Stimulated activated CD4-positive, alpha-beta T cell treated with anti-CD3 and anti-CD28 coated beads, Interleukin-2, amount 100 ng/mL, for 48 hours (primary cell): ENCODE data around the gene KCNG1.
A peak's percentile ranks its signal among the peaks of the same experiment; 100 is the strongest.
"Not testable (repeated sequence)": the region's sequence is repeated elsewhere in the genome, so short reads cannot be mapped to it uniquely, and the experiment has no call there.

Experiments
- DNase-seq, 2 donors: peaks; one replicate each; pipeline ENCODE4 v3.0.0-alpha.2; 2020

KCNG1 gene, protein sequence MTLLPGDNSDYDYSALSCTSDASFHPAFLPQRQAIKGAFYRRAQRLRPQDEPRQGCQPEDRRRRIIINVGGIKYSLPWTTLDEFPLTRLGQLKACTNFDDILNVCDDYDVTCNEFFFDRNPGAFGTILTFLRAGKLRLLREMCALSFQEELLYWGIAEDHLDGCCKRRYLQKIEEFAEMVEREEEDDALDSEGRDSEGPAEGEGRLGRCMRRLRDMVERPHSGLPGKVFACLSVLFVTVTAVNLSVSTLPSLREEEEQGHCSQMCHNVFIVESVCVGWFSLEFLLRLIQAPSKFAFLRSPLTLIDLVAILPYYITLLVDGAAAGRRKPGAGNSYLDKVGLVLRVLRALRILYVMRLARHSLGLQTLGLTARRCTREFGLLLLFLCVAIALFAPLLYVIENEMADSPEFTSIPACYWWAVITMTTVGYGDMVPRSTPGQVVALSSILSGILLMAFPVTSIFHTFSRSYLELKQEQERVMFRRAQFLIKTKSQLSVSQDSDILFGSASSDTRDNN

DNA sequence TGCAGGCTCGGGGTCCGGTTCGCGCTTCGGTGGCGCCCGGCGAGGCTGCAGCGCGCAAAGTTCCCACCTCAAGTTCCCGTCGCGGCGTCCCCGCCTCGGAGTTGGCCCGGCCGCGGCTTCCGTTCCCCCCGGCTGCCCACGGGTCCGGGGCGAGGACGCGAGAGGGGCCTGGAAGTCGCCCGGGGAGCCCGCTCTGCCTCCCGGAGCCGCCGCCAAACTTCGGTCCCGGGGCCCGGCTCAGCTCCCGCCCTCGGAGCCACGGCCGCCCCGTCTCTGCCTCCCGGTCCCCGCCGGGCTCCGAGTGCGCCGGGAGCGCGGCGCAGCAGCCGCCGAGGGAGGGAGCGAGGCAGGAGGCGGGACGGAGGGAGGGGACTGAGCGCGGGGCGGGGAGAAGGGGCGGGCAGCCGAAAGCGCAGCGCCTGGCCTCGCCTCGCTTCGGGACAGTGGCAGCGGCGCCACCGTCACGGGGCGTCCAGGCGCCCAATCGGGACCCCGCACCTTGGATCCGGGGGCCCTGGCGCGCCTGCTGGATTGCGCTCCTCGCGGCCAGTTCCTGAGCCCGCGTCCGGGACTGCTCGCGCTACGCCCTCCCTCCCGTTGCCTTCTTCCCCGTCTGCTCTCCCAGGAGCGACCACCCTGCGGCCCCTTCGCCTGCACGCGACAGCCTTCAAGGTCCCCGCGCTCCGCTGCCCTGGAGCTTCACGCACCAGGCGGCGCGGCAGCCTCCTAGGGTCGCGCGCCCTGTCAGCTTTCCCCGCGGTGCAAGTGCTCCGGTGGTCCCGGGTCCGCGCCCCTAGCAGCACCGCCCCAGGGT, at the start of gene KCNG1:
Gene KCNG1 (minus strand): TSS at position 305 of the 814 bp plus-strand sequence. CDS start 12,769 bp downstream, outside the sequence.
- DNase-seq = peak; percentile 60 to 61

DNA sequence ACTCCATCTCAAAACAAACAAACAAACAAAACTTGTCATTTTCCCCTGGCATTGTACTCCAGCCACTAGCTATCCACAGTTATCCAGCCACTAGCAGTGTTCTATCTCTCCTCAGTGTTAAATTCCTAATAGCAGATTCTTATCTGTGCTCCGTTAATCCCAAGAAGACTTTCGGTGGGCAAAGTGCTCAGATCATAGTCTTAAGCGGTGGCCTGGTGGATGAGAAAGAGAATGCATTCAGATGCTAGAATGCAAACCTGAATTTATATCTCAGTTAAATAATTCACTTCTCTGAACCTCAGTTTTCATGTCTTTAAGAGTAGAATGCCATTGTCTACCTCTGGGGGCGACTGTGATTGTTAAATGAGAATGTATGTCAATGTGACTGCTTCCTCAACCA, 47.7 kb upstream of the KCNG1 start:
- no peak for DNase-seq

DNA sequence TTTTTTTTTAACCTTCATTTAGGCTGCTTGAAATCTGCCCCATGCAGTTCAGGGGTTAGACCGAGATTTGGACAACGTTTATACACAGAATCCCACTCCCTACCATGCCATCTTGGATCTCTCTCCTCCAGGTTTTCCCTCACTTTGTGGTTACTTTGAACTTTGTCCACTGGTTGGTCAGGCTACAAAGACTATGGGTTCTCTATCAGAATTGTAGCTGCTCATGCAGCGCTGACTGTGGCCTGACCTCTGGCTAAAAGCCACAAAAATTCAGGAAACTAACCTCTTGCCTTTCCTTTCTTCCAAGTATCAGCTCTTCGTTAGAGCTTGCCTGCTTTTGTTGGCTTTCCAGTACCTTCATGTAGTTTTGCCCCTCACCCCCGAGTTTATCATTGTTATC, 44.9 kb upstream of the KCNG1 start:
- DNase-seq = no peak

DNA sequence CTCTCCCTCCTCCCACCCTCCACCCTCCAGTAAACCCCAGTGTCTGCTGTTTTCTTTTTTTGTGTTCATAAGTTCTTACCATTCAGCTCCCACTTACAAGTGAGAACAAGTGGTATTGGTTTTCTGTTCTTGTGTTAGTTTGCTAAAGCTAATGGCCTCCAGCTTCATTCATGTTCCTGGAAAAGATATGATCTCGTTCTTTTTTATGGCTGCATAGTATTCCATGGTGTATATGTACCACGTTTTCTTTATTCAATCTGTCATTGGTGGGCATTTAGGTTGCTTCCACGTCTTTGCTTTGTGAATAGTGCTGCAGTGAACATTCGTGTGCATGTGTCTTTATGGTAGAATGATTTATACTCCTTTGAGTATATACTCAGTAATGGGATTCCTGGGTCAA, 42.7 kb upstream of the KCNG1 start:
- no peak for DNase-seq

DNA sequence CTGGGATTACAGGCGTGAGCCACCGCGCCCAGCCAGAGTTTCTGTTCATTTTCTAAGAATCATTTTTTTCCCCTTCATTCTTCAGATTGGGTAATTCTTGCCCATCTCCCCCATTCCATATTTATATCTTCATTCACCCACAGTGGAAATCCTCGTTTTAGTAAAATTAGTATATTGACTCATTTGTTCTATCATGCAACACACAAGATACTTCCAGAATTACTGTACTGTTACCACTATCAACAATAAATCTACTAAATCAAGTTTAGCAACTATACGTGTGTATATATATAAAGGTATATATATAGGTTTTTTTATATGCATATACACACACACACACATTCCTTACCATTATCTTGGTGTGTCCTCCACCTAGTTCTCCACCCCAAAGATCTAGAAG, 41.2 kb upstream of the KCNG1 start:
- no peak for DNase-seq

DNA sequence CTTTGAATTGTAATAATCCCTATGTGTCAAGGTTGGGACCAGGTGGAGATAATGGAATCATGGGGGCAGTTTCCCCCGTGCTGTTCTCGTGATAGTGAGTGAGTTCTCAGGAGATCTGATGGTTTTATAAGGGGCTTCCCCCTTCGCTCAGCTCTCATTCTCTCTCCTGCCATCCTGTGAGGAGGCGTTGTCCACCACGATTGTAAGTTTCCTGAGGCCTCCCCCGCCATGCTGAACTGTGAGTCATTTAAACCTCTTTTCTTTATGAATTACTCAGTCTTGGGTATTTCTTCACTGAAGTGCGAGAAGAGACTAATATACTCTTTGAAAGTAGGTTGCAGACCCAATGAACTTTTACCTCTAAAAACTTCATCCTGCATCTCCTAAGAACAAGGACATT, 39.2 kb upstream of the KCNG1 start:
- peak; percentile 45 to 48 for DNase-seq

DNA sequence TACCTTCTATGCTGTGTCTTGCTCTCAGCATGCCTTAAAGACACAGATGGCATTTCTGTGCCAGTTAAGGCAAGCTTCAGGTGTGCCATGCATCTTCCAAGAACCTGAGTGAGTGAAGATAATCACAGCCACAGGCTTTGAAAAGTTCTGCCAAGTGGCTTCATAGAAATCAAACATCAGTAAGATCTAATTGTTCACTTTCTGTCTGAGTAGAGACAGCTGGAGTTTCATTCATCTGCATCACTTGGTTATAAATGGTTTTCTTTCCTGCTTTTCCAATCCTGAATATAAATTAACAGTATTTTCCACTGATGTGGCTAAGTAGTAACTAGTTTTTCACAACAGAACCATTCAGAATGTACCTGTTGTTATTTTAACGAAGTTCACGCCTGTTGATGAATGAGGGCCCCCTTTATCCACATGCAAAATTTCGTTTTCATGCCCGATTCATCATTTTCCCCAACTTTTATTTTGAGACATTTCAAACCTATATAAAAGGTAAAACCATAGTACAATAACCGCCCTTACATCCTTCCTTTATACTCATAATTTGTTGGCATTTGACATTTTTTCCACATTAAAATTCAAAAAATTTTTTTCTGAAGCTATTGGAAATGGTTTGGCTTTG, 38.6 kb upstream of the KCNG1 start:
- no peak for DNase-seq

DNA sequence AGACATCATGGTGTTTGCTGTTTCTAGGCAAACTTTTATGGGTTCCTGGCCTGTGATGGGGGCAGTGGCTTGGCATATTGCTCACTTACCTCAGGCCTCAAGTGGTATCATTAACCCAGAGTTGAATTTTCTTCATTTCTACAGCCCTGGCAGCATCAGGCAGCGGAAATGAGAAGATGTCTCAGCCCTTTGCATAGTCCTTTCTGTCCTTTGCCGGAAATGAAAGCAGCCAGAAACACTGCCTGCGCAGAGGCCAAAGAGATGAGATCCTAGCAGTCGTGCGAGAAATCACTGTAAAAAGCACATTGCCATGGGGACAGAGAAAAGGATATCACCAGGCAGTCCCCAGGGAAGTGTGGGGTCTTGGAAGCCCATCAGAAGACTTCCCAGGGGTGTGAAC, 37.4 kb upstream of the KCNG1 start:
- DNase-seq = no peak

DNA sequence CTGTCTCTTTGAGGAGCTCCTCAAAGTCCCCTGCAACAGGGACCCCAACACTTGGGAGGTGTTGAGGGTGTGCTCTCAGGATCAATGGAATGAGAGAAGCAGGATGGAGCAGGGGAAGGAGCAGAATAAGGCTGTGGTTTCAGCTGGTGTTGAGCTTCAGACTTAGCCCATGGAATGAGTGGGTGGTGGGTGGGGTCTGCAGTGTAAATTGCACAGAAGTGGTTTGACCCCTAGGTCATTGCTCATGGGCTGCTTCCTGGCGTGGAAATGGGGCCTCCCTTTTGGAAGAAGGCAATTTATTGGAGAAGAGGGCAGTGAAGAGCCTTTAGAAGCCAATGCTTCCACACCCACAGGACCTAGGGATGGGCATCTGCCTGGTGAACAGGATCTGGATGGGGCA, 37.0 kb upstream of the KCNG1 start:
- no peak for DNase-seq

DNA sequence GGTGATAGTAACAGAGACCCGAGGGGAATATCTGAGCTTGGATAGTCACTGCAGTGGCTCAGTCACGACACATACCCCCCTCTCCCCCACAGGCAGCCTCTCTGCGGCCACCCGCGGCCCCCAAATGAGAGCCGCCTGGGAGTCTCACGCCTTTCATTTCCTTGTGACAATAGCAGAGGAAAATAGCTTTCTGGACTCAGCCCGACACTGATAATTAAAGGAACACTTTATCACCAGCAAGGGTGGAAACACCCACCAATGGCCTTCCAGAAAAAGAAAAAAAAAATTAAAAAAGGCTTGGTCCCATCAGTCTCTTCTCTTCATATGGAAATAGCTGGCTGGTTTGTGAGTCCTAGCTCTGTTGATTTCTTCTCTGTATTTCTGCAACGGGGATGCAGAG, 35.1 kb upstream of the KCNG1 start:
- DNase-seq = no peak

DNA sequence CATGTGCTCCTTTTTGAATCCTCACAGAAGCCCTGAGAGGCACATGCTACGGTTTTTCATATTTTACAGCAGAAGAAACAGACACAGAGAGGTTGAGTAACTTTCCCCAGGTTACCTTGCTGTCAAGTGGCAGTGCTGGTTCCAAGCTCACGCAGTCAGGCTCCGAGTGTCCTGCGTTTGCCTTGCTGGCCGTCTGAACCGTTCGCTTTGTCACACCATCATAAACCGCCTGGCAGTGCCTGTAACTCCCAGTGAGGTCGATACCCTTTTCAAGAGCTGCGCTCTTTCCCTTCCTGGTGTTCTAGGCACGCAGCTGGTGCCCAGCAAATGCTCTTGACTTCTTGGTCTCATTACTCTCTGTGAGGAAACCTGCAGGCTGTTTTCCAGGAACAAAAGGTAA, 31.3 kb upstream of the KCNG1 start:
- DNase-seq = no peak

DNA sequence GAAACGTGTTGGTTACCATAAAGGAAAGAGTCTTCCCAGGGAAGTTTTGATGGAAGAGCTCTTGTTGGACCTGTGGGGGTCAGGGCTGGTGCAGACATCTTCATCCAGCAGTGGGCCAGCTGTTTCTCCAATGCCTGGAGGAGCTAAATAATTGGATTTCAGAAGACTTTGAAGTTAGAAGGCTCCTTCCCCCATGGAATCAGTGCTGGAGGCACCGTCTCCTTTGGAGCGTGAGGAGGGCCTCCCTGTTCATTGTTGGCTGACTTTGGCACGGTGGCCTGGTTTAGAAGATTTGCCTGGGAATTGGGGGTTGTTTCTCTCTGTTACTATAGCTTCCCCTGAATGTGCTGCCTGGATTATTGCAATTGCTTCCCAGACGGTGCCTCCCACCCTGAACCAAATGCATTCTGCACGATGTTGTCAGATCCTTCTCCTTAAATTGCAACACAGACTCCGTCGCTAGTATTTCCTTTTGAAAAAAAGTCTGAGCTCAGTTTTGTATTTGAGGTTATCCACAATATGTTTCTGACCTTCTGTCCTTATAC, 27.7 kb upstream of the KCNG1 start:
- DNase-seq = no peak

DNA sequence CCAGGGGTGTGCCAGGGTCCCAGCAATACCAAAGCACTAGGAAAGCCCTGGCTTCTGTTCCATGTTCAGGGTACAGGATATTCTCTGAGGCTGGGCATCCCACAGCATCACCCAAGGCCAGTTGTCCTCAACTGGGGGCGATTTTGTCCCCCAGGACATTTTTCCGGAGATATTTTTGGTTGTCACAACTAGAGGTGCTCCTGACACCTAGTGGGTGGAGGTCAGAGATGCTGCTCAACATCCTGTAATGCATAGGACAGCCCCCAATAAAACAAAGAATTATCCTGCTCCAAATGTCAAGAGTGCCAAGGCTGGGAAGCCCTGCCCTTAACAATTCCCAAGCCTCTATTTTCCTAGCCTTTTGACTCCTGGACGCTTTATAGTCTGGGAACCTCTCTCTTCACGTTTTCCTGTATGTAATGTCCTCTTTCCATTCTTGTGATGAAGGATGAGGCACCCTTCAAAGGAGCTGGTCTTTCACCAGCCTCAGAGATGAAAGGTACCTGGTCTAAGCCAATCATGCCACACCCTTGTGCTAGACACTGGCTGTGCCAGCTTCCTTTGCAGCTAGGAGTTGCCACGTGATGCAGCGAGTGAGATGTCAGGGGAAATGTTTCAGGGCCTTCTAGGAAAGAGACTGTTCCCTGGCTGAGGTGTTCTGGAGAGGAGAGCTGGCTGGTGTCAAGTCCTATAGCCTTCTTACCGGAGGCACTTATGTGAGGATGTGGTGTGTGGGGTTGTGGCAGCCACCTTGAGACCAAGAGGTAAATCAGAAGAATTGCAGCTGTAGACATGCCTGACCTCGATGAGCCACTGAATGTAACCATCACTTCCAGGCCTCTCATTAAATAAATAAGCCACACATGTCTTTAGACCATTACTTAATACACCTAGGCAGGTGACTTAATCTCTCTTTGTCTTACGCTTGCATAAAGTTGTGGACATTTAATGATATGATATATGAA, 23.4 kb upstream of the KCNG1 start:
- DNase-seq = no peak

DNA sequence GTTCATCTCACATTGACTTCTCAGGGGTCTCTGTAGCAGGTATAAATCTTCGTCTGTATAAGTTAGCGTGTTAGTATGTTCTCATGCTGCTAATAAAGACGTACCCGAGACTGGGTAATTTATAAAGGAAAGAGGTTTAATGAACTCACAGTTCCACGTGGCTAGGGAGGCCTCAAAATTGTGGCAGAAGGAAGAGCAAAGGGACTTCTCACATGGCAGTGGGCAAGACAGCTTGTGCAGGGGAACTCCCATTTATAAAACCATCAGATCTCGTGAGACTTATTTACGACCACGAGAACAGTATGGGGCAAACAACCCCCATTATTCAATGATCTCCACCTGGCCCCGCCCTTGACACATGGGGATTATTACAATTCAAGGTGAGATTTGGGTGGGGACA, 22.6 kb upstream of the KCNG1 start:
- DNase-seq = not testable (repeated sequence)

DNA sequence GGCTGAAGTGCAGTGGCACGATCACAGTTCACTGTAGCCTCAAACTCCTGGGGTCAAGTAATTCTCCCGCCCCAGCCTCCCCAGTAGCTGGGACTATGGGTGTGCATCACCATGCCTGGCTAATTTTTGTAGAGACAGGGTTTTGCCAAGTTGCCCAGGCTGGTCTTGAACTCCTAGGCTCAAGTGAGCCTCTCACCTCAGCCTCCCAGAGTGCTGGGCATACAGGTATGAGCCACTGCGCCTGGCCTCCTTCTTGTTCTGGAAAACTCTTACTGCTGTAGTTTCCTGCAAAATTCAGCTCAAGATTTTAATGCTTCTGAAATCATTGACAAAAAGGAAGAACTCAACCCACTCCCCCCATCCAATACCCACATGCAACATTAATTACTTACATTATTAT, 21.9 kb upstream of the KCNG1 start:
- DNase-seq = no peak

DNA sequence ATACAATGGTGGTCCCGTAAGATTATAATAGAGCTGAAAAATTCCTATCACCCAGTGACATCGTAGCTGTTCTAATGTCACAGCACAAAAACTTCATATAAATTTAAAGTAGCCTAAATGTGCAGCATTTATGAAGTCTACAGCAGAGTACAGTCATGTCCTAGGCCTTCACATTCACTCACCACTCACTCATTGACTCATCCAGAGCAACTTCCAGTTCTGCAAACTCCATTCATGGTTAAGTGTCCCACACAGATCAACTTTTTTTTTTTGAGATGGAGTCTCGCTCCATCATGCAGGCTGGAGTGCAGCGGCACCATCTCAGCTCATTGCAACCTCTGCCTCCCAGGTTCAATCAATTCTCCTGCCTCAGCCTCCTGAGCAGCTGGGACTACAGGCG, 20.9 kb upstream of the KCNG1 start:
- no peak for DNase-seq

DNA sequence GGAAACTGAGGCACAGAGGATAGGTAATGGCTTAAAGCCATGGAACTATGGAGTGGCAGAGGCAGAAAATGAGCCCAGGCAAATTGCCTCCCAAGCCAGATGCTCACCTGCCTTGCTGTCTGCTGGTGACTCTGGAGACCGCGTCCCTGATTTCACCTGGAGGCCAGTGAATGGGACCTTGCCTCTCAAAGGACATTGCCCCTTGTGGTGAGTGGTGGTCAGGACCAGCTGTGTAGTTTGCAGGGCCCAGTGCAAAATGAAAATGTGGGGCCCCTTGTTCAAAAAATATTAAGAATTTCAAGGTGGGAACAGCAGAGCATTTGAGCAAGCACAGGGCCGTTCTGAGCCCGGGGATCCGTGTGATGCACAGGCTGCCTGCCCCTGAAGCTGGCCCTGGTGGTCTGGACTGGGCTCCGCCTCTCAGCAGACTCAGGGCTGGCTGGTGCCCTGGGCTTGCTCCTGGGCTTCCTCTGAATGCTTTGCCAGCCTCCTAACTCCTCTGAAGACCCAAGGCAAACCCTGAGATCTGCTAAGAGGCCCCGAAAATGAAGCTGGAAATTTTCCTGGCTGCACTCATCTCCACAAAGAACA, 19.8 kb upstream of the KCNG1 start:
- no peak for DNase-seq

DNA sequence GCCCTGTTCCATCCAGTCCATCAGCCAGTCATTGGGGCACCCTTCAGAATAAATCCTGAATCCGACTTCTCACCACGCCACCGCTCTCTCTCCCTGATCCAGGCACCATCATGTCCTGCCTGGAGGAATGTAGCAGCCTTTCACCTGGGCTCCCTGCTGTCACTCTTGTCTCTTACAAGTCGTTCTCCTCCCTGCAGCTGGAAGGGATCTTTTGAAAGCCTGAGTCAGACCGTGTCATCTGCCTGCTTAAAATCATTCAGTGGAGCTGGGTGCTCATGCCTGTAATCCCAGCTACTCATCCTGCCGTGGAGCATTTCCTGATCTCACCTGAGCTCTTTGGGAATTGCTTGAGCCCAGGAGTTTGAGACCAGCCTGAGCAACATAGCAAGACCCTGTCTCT, 19.2 kb upstream of the KCNG1 start:
- DNase-seq = no peak

DNA sequence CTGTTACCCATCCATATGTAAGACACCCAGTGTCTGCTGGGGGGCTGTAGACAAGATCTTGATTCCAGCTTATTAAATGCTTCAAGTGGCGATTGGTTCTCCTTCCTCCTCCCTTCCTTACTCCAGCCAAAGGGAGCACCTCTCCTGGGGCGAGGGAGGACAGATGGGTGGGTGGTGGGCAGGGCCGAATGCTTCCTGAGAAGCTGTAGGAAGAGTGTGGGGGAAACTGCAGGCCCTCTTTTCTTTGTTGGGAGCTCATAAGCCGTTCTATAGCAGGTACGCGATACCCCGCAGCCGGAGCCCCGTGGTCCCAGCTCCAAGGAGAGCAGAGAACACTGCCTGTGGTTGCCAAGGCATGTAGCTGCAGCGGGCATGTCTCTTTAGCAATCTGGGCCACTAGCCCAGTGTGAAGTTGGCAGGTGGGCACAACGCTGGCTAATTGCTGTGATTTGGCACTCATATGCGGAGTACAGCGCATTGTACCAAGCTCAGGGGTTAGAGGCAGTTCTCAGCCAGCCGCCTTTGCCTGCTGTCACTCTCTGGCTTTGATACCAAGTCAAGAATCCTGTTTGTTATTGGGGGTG, 14.7 kb upstream of the KCNG1 start:
- DNase-seq = no peak

DNA sequence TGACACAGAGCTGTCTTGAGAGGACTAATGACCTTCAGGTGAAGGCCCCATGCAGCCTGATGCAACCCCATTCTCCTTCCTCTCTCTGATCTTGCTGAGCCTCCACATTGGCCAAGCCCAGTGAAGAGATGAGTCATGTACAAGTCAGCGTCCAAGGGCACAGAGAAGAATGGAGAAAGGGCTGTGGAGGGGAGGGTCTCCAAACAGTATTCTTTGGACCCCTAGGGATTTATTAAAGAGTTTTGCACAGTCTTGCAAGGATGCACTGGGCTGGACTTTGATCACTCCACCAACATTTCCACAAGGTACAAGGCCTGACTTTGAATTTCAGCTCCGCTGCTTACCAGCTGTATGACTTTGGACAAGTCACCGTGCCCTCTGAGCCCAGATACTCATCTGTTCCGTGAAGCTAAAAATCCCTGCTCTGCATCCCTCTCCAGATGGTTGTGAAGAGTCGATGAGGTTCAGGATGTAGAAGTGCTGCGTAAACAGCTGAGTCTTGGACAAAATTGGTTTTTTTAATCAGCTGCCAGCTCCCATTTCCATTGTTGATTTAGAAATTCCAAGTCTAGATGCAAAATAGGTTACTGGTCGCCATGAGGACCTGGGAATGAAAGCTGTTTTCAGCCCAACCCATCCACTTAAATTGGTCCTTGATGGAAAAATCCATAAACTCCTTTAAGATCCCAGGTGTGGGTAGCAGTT, 14.1 kb upstream of the KCNG1 start:
- no peak for DNase-seq

DNA sequence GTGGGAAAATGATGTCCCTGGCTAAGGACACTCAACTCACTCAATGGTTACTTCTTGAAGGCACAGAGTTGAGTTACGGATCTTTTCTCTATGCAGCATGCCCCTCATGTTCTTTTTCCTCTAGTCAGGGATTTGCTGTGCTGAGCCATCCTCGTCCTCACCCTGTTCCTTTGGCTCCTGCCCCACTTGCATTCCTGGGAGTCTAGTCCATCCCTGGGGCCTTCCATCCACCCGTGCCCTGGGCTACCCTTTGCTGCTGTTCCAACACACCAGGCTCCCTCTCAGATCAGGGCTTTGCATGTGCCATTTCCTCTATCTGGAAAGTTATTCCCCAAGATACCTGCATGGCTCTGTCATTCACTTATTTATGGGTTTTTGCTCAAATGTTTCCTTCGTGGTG, 13.3 kb upstream of the KCNG1 start:
- no peak for DNase-seq
